HepG2 (cell line): ENCODE data around the gene SPC24. TPM values are rescaled to one million over a fixed set of nuclear protein-coding genes. Genes with fewer than 3 reads are reported as not detected.
A peak's percentile ranks its signal among the peaks of the same experiment; 100 is the strongest.

ENCODE experiments used
- BORCS8-MEF2B ChIP-seq: sonication (generic); formaldehyde crosslinking; IDR thresholded peaks from 2 replicates; pipeline ENCODE4 v1.8.0; 2022; ENCODE audit warnings: mild to moderate bottlenecking, missing genetic modification reagents
- CHD2 ChIP-seq: IDR thresholded peaks from 2 replicates; pipeline ENCODE4 v1.6.1; 2011; ENCODE audit warnings: low read depth, low read length, improper control_type of control experiment
- DNMT1 ChIP-seq: sonication (generic); formaldehyde crosslinking; IDR thresholded peaks from 2 replicates; pipeline ENCODE4 v1.5.1; 2020; ENCODE audit warnings: mild to moderate bottlenecking, missing genetic modification reagents
- ELF3 ChIP-seq: IDR thresholded peaks from 2 replicates; pipeline ENCODE4 v1.6.1; 2016; ENCODE audit warnings: missing genetic modification reagents, missing compliant biosample characterization
- FOXA3 ChIP-seq: IDR thresholded peaks from 2 replicates; pipeline ENCODE4 v1.6.1; 2016; ENCODE audit warnings: missing genetic modification reagents, missing compliant biosample characterization
- GLI4 ChIP-seq: sonication (generic); formaldehyde crosslinking; IDR thresholded peaks from 2 replicates; pipeline ENCODE4 v1.5.1; 2020; ENCODE audit warnings: missing genetic modification reagents, mild to moderate bottlenecking, moderate library complexity, borderline replicate concordance
- HMGXB4 ChIP-seq, 2 experiments: sonication (generic) in 1 of 2; formaldehyde crosslinking in 1 of 2; IDR thresholded peaks; 2 replicates each; pipeline versions ENCODE4 v1.4.0 to v1.6.1; 2018 to 2020; ENCODE audit warnings: missing genetic modification reagents in 2 of 2, borderline replicate concordance in 1 of 2, low read depth in 1 of 2, mild to moderate bottlenecking in 1 of 2, missing biosample characterization in 1 of 2
- KDM1A ChIP-seq: IDR thresholded peaks from 2 replicates; pipeline ENCODE4 v1.6.1; 2016; ENCODE audit warnings: missing compliant biosample characterization
- MAF1 ChIP-seq: sonication (generic); formaldehyde crosslinking; IDR thresholded peaks from 2 replicates; pipeline ENCODE4 v1.5.0; 2020; ENCODE audit warnings: missing genetic modification reagents, borderline replicate concordance
- MATR3 ChIP-seq: sonication (generic); formaldehyde crosslinking; IDR thresholded peaks from 2 replicates; pipeline ENCODE4 v1.4.0; 2020; ENCODE audit warnings: missing genetic modification reagents
- MEF2D ChIP-seq: sonication (generic); formaldehyde crosslinking; IDR thresholded peaks from 2 replicates; pipeline ENCODE4 v1.5.1; 2020; ENCODE audit warnings: mild to moderate bottlenecking, missing genetic modification reagents
- NCOA5 ChIP-seq: sonication (generic); formaldehyde crosslinking; IDR thresholded peaks from 2 replicates; pipeline ENCODE4 v1.4.0; 2020; ENCODE audit warnings: missing genetic modification reagents
- PAX8 ChIP-seq: sonication (generic); formaldehyde crosslinking; IDR thresholded peaks from 2 replicates; pipeline ENCODE4 v1.8.0; 2022; ENCODE audit warnings: mild to moderate bottlenecking, missing genetic modification reagents, borderline replicate concordance
- PLRG1 ChIP-seq: fragments of 450-650 bp; conservative IDR thresholded peaks from 2 replicates; pipeline ENCODE4 v1.6.1; 2016
- POLR2G ChIP-seq: fragments of 200-400 bp; formaldehyde crosslinking; IDR thresholded peaks from 2 replicates; pipeline ENCODE4 v1.6.1; 2018; ENCODE audit warnings: mild to moderate bottlenecking, low read depth, low read length, moderate library complexity
- SP4 ChIP-seq: sonication (generic); formaldehyde crosslinking; IDR thresholded peaks from 2 replicates; pipeline ENCODE4 v1.8.1; 2023; ENCODE audit warnings: mild to moderate bottlenecking, missing genetic modification reagents
- THAP7 ChIP-seq: sonication (generic); formaldehyde crosslinking; IDR thresholded peaks from 2 replicates; pipeline ENCODE4 v1.8.1; 2023; ENCODE audit warnings: mild to moderate bottlenecking, missing genetic modification reagents
- TSC22D2 ChIP-seq: sonication (generic); formaldehyde crosslinking; IDR thresholded peaks from 2 replicates; pipeline ENCODE4 v1.5.1; 2020; ENCODE audit warnings: missing genetic modification reagents, mild to moderate bottlenecking, borderline replicate concordance
- ZFP62 ChIP-seq: sonication (generic); formaldehyde crosslinking; IDR thresholded peaks from 2 replicates; pipeline ENCODE4 v1.4.0; 2020; ENCODE audit warnings: missing genetic modification reagents
- ZMAT3 ChIP-seq: sonication (generic); formaldehyde crosslinking; conservative IDR thresholded peaks from 2 replicates; pipeline ENCODE4 v1.7.0; 2021; ENCODE audit warnings: missing genetic modification reagents
- ZMYM3 ChIP-seq: sonication (generic); formaldehyde crosslinking; IDR thresholded peaks from 2 replicates; pipeline ENCODE4 v1.5.1; 2020; ENCODE audit warnings: mild to moderate bottlenecking, missing genetic modification reagents
- ZNF136 ChIP-seq: sonication (generic); formaldehyde crosslinking; IDR thresholded peaks from 2 replicates; pipeline ENCODE4 v1.8.1; 2022; ENCODE audit warnings: low read depth, mild to moderate bottlenecking, moderate library complexity, missing genetic modification reagents
- ZNF260 ChIP-seq: sonication (generic); formaldehyde crosslinking; IDR thresholded peaks from 2 replicates; pipeline ENCODE4 v1.4.0; 2020; ENCODE audit warnings: missing genetic modification reagents, low read depth, mild to moderate bottlenecking, borderline replicate concordance
- ZNF274 ChIP-seq: sonication (generic); formaldehyde crosslinking; IDR thresholded peaks from 2 replicates; pipeline ENCODE4 v1.5.1; 2020; ENCODE audit warnings: mild to moderate bottlenecking, missing genetic modification reagents
- ZNF414 ChIP-seq: sonication (generic); formaldehyde crosslinking; IDR thresholded peaks from 2 replicates; pipeline ENCODE4 v1.5.0; 2020; ENCODE audit warnings: missing genetic modification reagents
- ZNF460 ChIP-seq: sonication (generic); formaldehyde crosslinking; IDR thresholded peaks from 2 replicates; pipeline ENCODE4 v1.5.1; 2020; ENCODE audit warnings: missing genetic modification reagents, mild to moderate bottlenecking, borderline replicate concordance
- ZNF550 ChIP-seq: sonication (generic); formaldehyde crosslinking; IDR thresholded peaks from 2 replicates; pipeline ENCODE4 v1.4.0; 2020; ENCODE audit warnings: mild to moderate bottlenecking, missing genetic modification reagents, borderline replicate concordance
- ZNF776 ChIP-seq: sonication (generic); formaldehyde crosslinking; IDR thresholded peaks from 2 replicates; pipeline ENCODE4 v1.4.0; 2020; ENCODE audit warnings: mild to moderate bottlenecking, missing genetic modification reagents
- polyA plus RNA-seq, 8 experiments: library from polyadenylated mRNA; depleted of rRNA in 3 of 8; stranded (reverse) in 7 of 8; unstranded in 1 of 8; fragments of >200 nt; fragmentation: Illumina TruSeq in 4 of 8; extraction: Trizol in 4 of 8; gene quantifications; 2 replicates each; pipeline versions ENCODE4 v1.2.1 to v1.2.3, GENCODE V29; 2011 to 2016; ENCODE audit warnings: low read depth in 4 of 8, missing spikeins in 1 of 8, mixed read lengths in 1 of 8; ENCODE audit not compliant: insufficient read depth in 1 of 8
- total RNA-seq, 5 experiments: library from RNA; depleted of rRNA; stranded (reverse); fragments of >200 nt; fragmentation: Illumina TruSeq; extraction: Trizol; gene quantifications; 2 replicates each; pipeline ENCODE4 v1.2.3, GENCODE V29; 2016; ENCODE audit warnings: low read depth in 1 of 5

SPC24 gene
- total and polyA plus RNA-seq, 2 of the 13 experiments (the other 11 are each of a cell fraction or from before 2014, with no cell fraction given): 10.0 to 46.2 TPM

GRCh38 chr19:11197291-11198174 lies 42.0 kb upstream of the SPC24 start, which contains the start of gene KANK2 (continued):
- TF ChIP-seq ZNF550 (no peak), THAP7 (CRISPR knock-in tag) (no peak), ZNF776 (CRISPR knock-in tag) (0 out of 2 replicates have a peak, but pooled peaks have one; percentile 28), HMGXB4 (CRISPR knock-in tag; IDR thresholded peaks at IDR 0.05; ENCODE audit: borderline replicate concordance in 1 of 2, low read depth in 1 of 2) (peak; percentile 33 to 51; a peak in 1 of 4 replicates), ELF3 (CRISPR knock-in tag) (peak; percentile 25; the same call in 1 of the 2 replicates), DNMT1 (CRISPR knock-in tag) (no peak), POLR2G (peak; percentile 77), PAX8 (CRISPR knock-in tag) (no peak), MATR3 (CRISPR knock-in tag) (no peak), ZNF414 (CRISPR knock-in tag) (0 out of 2 replicates have a peak, but pooled peaks have one; percentile 37), MEF2D (no peak), BORCS8-MEF2B (0 out of 2 replicates have a peak, but pooled peaks have one; percentile 39), CHD2 (peak; percentile 42), NCOA5 (no peak), SP4 (CRISPR knock-in tag) (peak; percentile 88), ZNF274 (no peak), ZFP62 (CRISPR knock-in tag) (no peak), FOXA3 (CRISPR knock-in tag) (peak; percentile 38; the same call in 1 of the 2 replicates), GLI4 (CRISPR knock-in tag) (no peak), ZMAT3 (CRISPR knock-in tag) (no peak), ZNF260 (CRISPR knock-in tag) (no peak), KDM1A (CRISPR knock-in tag) (peak; percentile 83), ZNF136 (CRISPR knock-in tag) (no peak), ZNF460 (CRISPR knock-in tag) (no peak), TSC22D2 (CRISPR knock-in tag) (no peak), PLRG1 (no peak), ZMYM3 (CRISPR knock-in tag) (peak; percentile 97), MAF1 (CRISPR knock-in tag) (no peak)
